DND-41 (cell line): ENCODE results near the gene SVBP.

Experiments used
- ATAC-seq: fragments of 200-7000 bp; cut with Tn5 transposase; 3 replicates; pipeline ENCODE4 v1.9.1; 2021; ENCODE audit warnings: low read depth; ENCODE audit not compliant: insufficient read depth
- DNase-seq: peaks from one replicate; pipeline ENCODE4 v3.0.0-alpha.2; 2020
- H2AFZ ChIP-seq: 2 replicates; pipeline ENCODE4 v1.6.0; 2012; ENCODE audit warnings: low read depth, low read length
- H3K27ac ChIP-seq: 2 replicates; pipeline ENCODE4 v1.5.1; 2012; ENCODE audit warnings: low read length, inconsistent platforms
- H3K27me3 ChIP-seq: fragments of 200-600 bp; sonication (generic); 2 replicates; pipeline ENCODE4 v1.6.0; 2012; ENCODE audit warnings: low read length, mild to moderate bottlenecking, inconsistent platforms; ENCODE audit not compliant: insufficient read depth, poor library complexity
- H3K36me3 ChIP-seq: 2 replicates; pipeline ENCODE4 v1.5.1; 2012; ENCODE audit warnings: low read length, inconsistent platforms; ENCODE audit not compliant: insufficient read depth
- H3K4me1 ChIP-seq: 2 replicates; pipeline ENCODE4 v1.5.1; 2012; ENCODE audit warnings: mild to moderate bottlenecking, low read length; ENCODE audit not compliant: insufficient read depth
- H3K4me2 ChIP-seq: 2 replicates; pipeline ENCODE4 v1.6.0; 2012; ENCODE audit warnings: mild to moderate bottlenecking, moderate library complexity, low read length, inconsistent platforms; ENCODE audit not compliant: insufficient read depth
- H3K4me3 ChIP-seq, 2 experiments: fragments of 200-600 bp in 1 of 2; shearing (Covaris generic) in 1 of 2; 2 replicates each; pipeline ENCODE4 v1.5.1; 2012 to 2016; ENCODE audit warnings: inconsistent platforms in 2 of 2, low read length in 2 of 2, mild to moderate bottlenecking in 2 of 2, low read depth in 1 of 2, moderate library complexity in 1 of 2
- H3K79me2 ChIP-seq: 2 replicates; pipeline ENCODE4 v1.6.0; 2012; ENCODE audit warnings: low read length, inconsistent platforms; ENCODE audit not compliant: insufficient read depth
- H3K9ac ChIP-seq: 2 replicates; pipeline ENCODE4 v1.6.0; 2012; ENCODE audit warnings: low read depth, mild to moderate bottlenecking, inconsistent platforms, low read length, moderate library complexity
- H3K9me3 ChIP-seq: 2 replicates; pipeline ENCODE4 v1.5.1; 2012; ENCODE audit warnings: low read length, moderate library complexity, mild to moderate bottlenecking, inconsistent platforms; ENCODE audit not compliant: insufficient read depth, severe bottlenecking
- H4K20me1 ChIP-seq: 2 replicates; pipeline ENCODE4 v1.6.0; 2012; ENCODE audit warnings: low read length; ENCODE audit not compliant: insufficient read depth
- EZH2 ChIP-seq: IDR thresholded peaks from 3 replicates; pipeline ENCODE4 v1.6.1; 2012; ENCODE audit warnings: borderline replicate concordance, low read depth, mild to moderate bottlenecking, moderate library complexity, low read length, inconsistent platforms; ENCODE audit not compliant: severe bottlenecking
- TF ChIP-seq, protein P1 (sequence below): IDR thresholded peaks from 2 replicates; pipeline ENCODE4 v1.5.1; 2012; ENCODE audit warnings: borderline replicate concordance, low read length, moderate library complexity, mild to moderate bottlenecking; ENCODE audit not compliant: poor library complexity, severe bottlenecking; ENCODE audit errors: extremely low read depth

The SVBP gene

GRCh38 chr1:42841010-42841409 is 23.8 kb upstream of the SVBP start:
- Histone ChIP-seq H3K4me1 (peaks cover 10% of the 10 kb centered on the region; the same call in 1 of the 2 replicates), H3K27me3 (no peaks in the 10 kb centered on the region), H3K36me3 (no peaks in the 10 kb centered on the region), H3K4me3 (no peak overlapping the region), H3K27ac (no peak overlapping the region), H4K20me1 (no peaks in the 10 kb centered on the region), H3K9ac (no peak overlapping the region), H3K9me3 (no peaks in the 10 kb centered on the region), H3K4me2 (no peak overlapping the region), H2AFZ (no peak overlapping the region), H3K79me2 (no peaks in the 10 kb centered on the region)
- ATAC-seq, result no peak
- no peak for TF ChIP-seq EZH2
- TF ChIP-seq, protein P1, sequence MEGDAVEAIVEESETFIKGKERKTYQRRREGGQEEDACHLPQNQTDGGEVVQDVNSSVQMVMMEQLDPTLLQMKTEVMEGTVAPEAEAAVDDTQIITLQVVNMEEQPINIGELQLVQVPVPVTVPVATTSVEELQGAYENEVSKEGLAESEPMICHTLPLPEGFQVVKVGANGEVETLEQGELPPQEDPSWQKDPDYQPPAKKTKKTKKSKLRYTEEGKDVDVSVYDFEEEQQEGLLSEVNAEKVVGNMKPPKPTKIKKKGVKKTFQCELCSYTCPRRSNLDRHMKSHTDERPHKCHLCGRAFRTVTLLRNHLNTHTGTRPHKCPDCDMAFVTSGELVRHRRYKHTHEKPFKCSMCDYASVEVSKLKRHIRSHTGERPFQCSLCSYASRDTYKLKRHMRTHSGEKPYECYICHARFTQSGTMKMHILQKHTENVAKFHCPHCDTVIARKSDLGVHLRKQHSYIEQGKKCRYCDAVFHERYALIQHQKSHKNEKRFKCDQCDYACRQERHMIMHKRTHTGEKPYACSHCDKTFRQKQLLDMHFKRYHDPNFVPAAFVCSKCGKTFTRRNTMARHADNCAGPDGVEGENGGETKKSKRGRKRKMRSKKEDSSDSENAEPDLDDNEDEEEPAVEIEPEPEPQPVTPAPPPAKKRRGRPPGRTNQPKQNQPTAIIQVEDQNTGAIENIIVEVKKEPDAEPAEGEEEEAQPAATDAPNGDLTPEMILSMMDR, result no peak
- no peak for DNase-seq

DNA sequence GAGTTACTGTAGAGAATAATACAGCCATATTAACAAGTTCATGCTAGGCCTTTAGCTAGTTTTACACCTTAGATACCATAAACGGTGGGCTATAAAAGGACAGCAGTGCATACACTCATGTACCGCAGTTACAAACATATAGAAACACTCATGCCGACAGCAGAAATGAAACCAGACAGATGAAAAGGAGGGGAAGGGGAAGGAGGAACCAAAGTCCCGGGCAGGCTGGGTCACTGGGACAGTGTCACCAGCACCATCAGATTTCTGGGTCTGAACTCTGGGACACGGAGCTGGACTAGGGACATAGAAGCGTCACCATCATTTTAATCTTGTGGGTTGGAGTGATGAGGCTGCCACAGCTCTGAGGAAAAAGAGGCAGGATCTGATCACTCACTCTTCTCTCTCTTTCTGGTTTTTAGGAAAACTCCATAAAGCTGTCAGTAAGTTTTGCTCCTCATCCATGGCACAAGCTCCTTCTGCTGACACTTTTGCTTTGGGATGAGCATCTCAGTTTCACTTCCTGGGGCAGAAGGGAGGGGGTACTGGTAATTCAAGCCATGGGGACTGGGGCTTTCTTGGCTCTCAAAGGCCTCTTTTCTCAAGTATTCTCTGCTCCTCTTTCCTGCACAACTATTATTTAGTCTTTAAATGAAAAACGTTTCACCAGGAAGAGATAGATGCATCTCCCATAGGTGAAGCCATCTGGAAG is 21.4 kb upstream of the SVBP start:
- H3K4me2 ChIP-seq, result no peak overlapping the region
- TF ChIP-seq, protein P1, result no peak
- no peak for TF ChIP-seq EZH2
- no peaks in the 10 kb centered on the region for H3K36me3 ChIP-seq
- ATAC-seq (no peak), DNase-seq (no peak)
- no peak overlapping the region for H3K4me3 ChIP-seq
- no peaks in the 10 kb centered on the region for H3K9me3 ChIP-seq
- no peak overlapping the region for H3K9ac ChIP-seq
- no peaks in the 10 kb centered on the region for H3K27me3 ChIP-seq
- no peaks in the 10 kb centered on the region for H4K20me1 ChIP-seq
- H3K79me2 ChIP-seq, result no peaks in the 10 kb centered on the region
- no peaks in the 10 kb centered on the region for H3K4me1 ChIP-seq
- H3K27ac ChIP-seq, result no peak overlapping the region
- no peak overlapping the region for H2AFZ ChIP-seq

GRCh38 chr1:42837709-42838108 is 20.5 kb upstream of the SVBP start:
- no peak for ATAC-seq
- H3K9ac ChIP-seq, result no peak overlapping the region

More at GRCh38 chr1:42837709-42838108, 20.5 kb upstream of the SVBP start:
- H3K4me2 ChIP-seq, result no peak overlapping the region
- DNase-seq, result no peak
- no peaks in the 10 kb centered on the region for H3K27me3 ChIP-seq
- no peaks in the 10 kb centered on the region for H3K36me3 ChIP-seq
- H3K79me2 ChIP-seq, result no peaks in the 10 kb centered on the region
- H3K4me3 ChIP-seq, result no peak overlapping the region
- H4K20me1 ChIP-seq, result no peaks in the 10 kb centered on the region
- H3K27ac ChIP-seq, result no peak overlapping the region
- no peak overlapping the region for H2AFZ ChIP-seq
- TF ChIP-seq EZH2, result no peak
- TF ChIP-seq, protein P1, result no peak
- H3K4me1 ChIP-seq, result no peaks in the 10 kb centered on the region
- no peaks in the 10 kb centered on the region for H3K9me3 ChIP-seq
